ENCODE data around the gene NGF. TPM values are rescaled to one million over a fixed set of nuclear protein-coding genes. Genes with fewer than 3 reads are reported as not detected.

The NGF gene
- total RNA-seq, 2 experiments from 2014 or later = not detected

DNA sequence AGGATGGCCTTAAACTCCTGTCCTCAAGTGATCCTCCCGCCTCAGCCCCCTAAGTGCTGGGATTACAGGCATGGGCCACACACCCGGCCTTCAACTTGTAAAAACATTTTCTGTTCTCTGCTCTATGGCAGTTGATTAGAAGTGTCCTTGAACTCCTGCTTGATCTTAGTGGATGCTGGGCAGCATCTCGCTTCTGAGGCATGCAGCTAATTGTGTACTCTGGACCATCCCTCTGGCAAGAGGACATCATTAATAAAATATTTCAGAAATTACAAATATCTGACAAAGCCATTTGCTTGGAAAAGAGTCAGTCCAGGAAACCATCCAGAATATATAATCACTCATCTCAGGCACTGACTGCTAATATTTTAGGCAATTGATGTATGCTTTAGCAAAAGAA lies 8.1 kb downstream of the NGF start:
- no peaks in the 10 kb centered on the region for H3K36me3 Mint-ChIP-seq (ENCODE audit: low read depth)
- CTCF ChIA-PET = no interaction called here
- H3K9me3 Mint-ChIP-seq = no peaks in the 10 kb centered on the region
- H3K4me3 Mint-ChIP-seq = no peak overlapping the region
- no peak for DNase-seq
- H3K27me3 Mint-ChIP-seq = peaks cover 4% of the 10 kb centered on the region
- H3K27ac Mint-ChIP-seq = no peak overlapping the region
- POLR2A ChIA-PET = no interaction called here
- no peaks in the 10 kb centered on the region for H3K4me1 Mint-ChIP-seq

DNA sequence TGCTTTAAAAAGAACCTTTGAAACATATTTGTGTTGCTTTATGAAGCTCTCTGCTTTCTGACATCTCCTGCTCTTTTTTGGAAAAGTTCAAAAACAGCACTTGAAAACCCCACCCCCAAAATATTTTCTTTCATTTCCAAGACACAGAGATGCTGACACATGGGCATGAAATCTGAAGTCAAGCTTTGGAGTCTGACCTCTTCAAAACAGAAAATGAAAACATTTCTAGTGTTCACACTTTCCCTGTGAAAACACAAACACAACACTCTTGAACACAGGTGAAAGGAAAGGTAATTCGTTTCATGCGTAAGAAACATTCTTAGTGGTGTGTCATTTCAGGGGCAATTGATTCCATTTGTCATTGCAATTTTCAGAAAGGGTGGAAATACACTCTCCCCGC lies 10.8 kb downstream of the NGF start:
- Mint-ChIP-seq H3K36me3 (ENCODE audit: low read depth) (no peaks in the 10 kb centered on the region), H3K27me3 (peaks cover 7% of the 10 kb centered on the region), H3K4me1 (no peaks in the 10 kb centered on the region), H3K9me3 (no peaks in the 10 kb centered on the region), H3K27ac (no peak overlapping the region), H3K4me3 (no peak overlapping the region)
- no peak for DNase-seq
- POLR2A ChIA-PET = no interaction called here
- CTCF ChIA-PET = no interaction called here

- no peaks in the 10 kb centered on the region for H3K9me3 Mint-ChIP-seq
- H3K36me3 Mint-ChIP-seq (ENCODE audit: low read depth) = no peaks in the 10 kb centered on the region
- ChIA-PET CTCF (no interaction called here), POLR2A (no interaction called here)
- peaks cover 7% of the 10 kb centered on the region for H3K27me3 Mint-ChIP-seq
- H3K4me1 Mint-ChIP-seq = no peaks in the 10 kb centered on the region
- DNase-seq = no peak
- H3K27ac Mint-ChIP-seq = no peak overlapping the region
- H3K4me3 Mint-ChIP-seq = no peak overlapping the region
Observed at GRCh38 chr1:115326419-115326818, 11.6 kb downstream of the NGF start.

DNA sequence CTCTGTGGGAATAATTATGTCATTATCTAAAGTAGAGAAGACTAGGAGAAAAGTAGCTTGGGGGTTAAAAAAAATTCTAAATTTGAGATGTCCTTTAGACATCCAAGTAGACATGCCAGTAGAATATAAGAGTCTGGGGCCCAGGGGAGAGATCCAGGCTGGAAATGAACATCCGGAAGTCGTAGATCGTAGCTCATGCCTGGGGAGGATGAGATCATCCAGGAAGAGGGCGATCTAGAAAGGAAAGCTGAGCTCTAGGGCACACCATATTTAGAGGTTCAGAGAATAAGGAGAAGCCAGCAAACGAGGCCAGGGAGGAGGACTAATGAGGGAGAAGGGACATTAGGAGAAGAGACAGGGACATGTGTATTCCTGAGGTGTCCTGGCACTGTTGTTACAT lies 12.2 kb downstream of the NGF start:
- ChIA-PET CTCF (no interaction called here), POLR2A (no interaction called here)
- Mint-ChIP-seq H3K9me3 (no peaks in the 10 kb centered on the region), H3K4me1 (no peaks in the 10 kb centered on the region), H3K36me3 (ENCODE audit: low read depth) (no peaks in the 10 kb centered on the region), H3K4me3 (no peak overlapping the region), H3K27ac (no peak overlapping the region), H3K27me3 (peaks cover 7% of the 10 kb centered on the region)
- DNase-seq = no peak

GRCh38 chr1:115324649-115325420 lies 13.2 kb downstream of the NGF start:
- ChIA-PET POLR2A (no interaction called here), CTCF (interaction anchor here (0.9 kb wide), 1 partner anchor 9 kb away, joined by 3 read pairs; no protein-coding TSS in a partner anchor)
- Mint-ChIP-seq H3K27ac (no peak overlapping the region), H3K36me3 (ENCODE audit: low read depth) (no peaks in the 10 kb centered on the region), H3K9me3 (no peaks in the 10 kb centered on the region), H3K27me3 (peaks cover 7% of the 10 kb centered on the region), H3K4me1 (no peaks in the 10 kb centered on the region), H3K4me3 (no peak overlapping the region)
- DNase-seq = no peak

DNA sequence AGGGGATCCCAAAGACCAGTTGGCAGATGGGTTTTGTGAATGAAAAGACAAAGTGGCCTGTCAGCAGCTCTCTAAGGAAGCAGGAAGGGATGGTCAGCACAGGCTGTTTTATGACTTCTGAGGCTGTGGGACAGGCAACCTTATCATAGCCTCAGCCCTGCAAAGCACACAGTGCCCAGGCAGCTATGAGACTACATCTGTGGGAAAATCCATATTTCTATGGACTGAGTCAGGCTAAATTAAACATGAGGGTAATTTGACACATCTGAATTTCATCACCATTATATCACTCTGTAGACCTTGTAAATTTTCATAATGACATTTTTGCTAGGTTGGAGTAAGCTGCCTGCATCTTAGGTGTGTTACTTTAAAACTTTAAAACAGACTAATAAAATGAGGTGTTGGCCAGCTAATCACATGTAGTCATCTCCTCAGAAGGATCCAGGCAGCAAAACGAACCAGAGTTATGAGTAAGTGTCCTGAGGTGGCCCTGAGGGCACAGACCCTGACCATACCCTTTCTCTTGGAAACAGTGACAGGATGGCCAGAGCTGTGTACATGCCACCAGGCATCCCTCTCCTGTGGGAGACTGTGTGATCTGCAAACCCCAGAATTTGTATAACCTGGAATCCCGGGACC lies 14.6 kb downstream of the NGF start:
- Mint-ChIP-seq H3K36me3 (ENCODE audit: low read depth) (no peaks in the 10 kb centered on the region), H3K9me3 (no peaks in the 10 kb centered on the region), H3K27ac (no peak overlapping the region), H3K27me3 (peaks cover 7% of the 10 kb centered on the region), H3K4me1 (no peaks in the 10 kb centered on the region), H3K4me3 (no peak overlapping the region)
- ChIA-PET POLR2A (no interaction called here), CTCF (no interaction called here)
- no peak for DNase-seq

DNA sequence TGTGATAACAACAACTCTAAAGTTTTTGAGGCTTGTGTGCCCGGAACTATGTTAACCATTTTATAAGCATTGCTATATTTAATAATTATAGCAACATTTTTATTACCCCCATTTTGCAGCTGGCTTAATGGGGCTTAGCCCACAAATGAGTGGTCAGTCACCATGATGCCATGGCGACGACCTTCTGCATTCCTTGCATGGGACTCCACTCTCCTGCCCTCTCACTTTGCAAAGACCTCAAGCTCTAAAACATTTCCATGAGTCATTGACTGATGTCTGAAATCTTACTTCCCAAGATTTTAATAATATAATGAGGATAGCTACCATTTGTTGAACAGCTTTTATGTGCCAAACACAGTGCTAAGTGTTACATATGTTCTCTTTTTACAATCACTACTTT lies 15.4 kb downstream of the NGF start:
- Mint-ChIP-seq H3K4me1 (no peaks in the 10 kb centered on the region), H3K27ac (no peak overlapping the region), H3K4me3 (no peak overlapping the region), H3K27me3 (peaks cover 7% of the 10 kb centered on the region), H3K9me3 (no peaks in the 10 kb centered on the region), H3K36me3 (ENCODE audit: low read depth) (no peaks in the 10 kb centered on the region)
- CTCF ChIA-PET = no interaction called here
- POLR2A ChIA-PET = no interaction called here
- no peak for DNase-seq

DNA sequence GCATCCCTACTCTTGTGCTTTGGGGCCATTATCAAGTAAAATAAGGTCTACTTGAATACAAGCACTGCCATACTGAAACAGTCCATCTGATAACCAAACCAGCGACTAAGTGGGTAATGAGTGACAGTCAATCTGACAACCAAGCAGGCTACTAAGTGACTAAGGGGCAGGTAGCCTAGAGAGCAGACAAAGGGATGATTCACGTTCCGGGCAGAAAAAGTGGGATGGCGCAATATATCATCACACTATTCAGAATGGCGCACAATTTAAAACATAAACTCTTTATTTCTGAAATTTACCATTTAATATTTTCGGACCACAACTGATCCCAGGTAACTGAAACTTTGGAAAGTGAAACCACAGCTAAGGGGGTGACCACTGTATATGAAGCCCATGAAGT lies 17.7 kb downstream of the NGF start:
- CTCF ChIA-PET = no interaction called here
- Mint-ChIP-seq H3K4me1 (no peaks in the 10 kb centered on the region), H3K9me3 (no peaks in the 10 kb centered on the region)

DNA sequence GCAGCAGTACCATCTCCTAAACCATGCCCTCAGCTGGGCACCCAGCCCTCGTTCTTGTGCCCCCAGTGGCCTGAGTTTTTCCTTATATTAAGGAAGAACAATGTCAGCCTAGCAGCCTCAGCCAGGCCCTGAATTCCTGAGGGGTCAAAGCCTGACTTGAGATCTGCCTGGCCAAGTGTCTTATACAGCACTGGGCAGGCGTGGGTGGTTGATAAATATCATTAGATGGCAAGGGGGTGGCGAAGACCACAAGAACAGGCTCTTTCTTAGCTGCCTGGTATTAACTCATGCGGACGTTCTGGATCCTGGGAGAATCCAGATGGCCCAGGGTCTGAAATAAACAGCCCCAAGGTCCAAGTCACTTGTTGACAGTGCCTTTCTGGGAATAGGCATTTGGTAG lies 18.3 kb downstream of the NGF start:
- POLR2A ChIA-PET = no interaction called here
- Mint-ChIP-seq H3K27ac (no peak overlapping the region), H3K36me3 (ENCODE audit: low read depth) (no peaks in the 10 kb centered on the region), H3K27me3 (peaks cover 2% of the 10 kb centered on the region), H3K4me1 (no peaks in the 10 kb centered on the region), H3K4me3 (no peak overlapping the region), H3K9me3 (no peaks in the 10 kb centered on the region)
- CTCF ChIA-PET = no interaction called here
- DNase-seq = no peak

More for the DNA sequence above, 17.7 kb downstream of the NGF start:
- Mint-ChIP-seq H3K4me3 (no peak overlapping the region), H3K27me3 (peaks cover 4% of the 10 kb centered on the region), H3K27ac (no peak overlapping the region), H3K36me3 (ENCODE audit: low read depth) (no peaks in the 10 kb centered on the region)
- DNase-seq = no peak
- POLR2A ChIA-PET = no interaction called here

DNA sequence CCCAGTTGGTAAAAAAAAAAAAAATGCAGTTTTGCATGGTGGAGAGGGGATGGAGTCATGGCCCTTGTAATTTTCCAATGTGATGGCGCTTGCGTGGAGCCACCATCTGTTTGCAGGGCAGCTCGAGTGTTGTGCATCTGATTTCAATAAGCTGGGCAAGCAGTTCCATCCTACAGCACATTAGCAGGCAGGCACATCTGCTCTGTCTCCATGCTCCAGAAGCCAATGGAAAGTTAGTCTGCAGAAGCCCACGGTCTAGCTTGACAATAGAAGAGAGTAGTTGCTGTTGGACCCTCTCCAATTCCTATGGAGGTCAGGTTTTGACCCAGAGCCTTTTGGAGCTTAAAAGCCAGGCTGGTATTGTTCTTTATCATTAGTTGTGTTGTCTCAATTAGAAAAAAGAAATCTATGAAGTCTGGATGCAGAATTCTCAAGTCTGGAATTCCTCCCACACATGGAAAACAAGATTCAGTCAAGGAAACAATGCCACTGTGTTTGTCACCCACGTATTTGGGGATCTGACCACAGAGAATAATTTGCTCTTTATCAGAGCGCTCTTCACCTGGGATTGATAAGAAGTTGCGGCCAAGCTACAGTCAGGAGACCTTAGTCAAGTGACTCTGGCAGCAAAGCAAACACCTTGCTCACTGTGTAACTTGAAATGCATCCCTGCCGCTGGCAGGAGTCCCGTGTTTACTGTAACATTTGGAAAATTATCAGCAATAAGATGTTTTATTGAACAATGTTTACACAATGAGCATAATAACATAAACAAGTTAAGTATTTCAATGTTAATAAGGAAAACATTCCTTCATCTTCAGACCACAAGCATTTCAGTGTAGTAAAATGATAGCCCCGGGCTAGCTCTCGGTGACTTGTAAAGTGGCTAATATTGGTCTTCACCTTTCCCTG lies 20.7 kb downstream of the NGF start:
- no peak overlapping the region for H3K27ac Mint-ChIP-seq
- H3K4me3 Mint-ChIP-seq = no peak overlapping the region
- CTCF ChIA-PET = interaction anchor here (0.6 kb wide), 1 partner anchor 135 kb away, joined by 5 read pairs; no protein-coding TSS in a partner anchor
- H3K27me3 Mint-ChIP-seq = no peaks in the 10 kb centered on the region
- H3K36me3 Mint-ChIP-seq (ENCODE audit: low read depth) = no peaks in the 10 kb centered on the region
- H3K4me1 Mint-ChIP-seq = no peaks in the 10 kb centered on the region
- DNase-seq = no peak
- POLR2A ChIA-PET = no interaction called here
- H3K9me3 Mint-ChIP-seq = no peaks in the 10 kb centered on the region

DNA sequence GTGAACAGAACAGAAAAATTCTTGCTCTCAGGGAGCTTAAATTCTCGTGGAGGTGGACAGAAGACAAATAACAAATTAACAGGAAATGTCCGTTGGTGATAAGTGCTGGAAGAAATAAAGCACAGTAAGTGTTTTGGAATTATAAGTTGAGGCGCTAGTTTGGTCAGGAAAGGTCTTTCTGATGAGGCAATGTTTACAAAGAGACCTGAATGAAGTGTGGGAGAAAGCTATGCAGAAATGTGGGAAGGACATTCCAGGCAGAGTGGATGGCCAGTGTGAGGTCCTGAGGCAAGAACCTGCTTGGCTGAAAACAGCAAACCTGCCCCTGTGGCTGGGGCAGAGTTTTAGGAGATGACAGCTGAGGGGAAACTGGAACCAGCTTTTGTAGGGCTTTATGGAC lies 23.3 kb downstream of the NGF start:
- ChIA-PET POLR2A (no interaction called here), CTCF (interaction anchor here (1.3 kb wide), 1 partner anchor 10 kb away, joined by 3 read pairs; no protein-coding TSS in a partner anchor)
- H3K4me1 Mint-ChIP-seq = no peaks in the 10 kb centered on the region
- no peak for DNase-seq
- H3K27ac Mint-ChIP-seq = no peak overlapping the region
- H3K4me3 Mint-ChIP-seq = no peak overlapping the region
- no peaks in the 10 kb centered on the region for H3K36me3 Mint-ChIP-seq (ENCODE audit: low read depth)
- no peaks in the 10 kb centered on the region for H3K9me3 Mint-ChIP-seq
- peaks cover 2% of the 10 kb centered on the region for H3K27me3 Mint-ChIP-seq

DNA sequence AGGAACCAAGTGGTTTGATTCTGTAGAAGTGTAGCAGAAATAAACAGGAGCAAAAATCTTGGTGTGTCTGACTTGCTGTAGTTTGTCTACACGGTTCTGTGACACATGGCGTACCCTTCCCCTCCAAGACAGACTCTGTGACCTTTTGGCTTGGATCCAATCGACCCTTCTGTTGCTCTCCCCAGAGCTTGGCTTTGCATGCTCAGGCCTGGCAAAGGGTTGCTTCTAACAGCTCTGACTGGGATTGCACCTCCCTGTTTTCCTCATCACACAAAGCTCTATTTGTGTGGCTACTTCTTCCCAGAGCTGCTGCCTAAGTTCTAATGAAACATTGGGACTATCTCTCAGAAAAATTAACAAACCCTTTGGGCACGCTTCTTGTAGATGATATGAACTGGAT lies 24.0 kb downstream of the NGF start:
- Mint-ChIP-seq H3K9me3 (no peaks in the 10 kb centered on the region), H3K4me1 (no peaks in the 10 kb centered on the region), H3K36me3 (ENCODE audit: low read depth) (no peaks in the 10 kb centered on the region), H3K4me3 (no peak overlapping the region), H3K27me3 (peaks cover 2% of the 10 kb centered on the region), H3K27ac (no peak overlapping the region)
- no peak for DNase-seq
- ChIA-PET CTCF (interaction anchor here (1.3 kb wide), 1 partner anchor 10 kb away, joined by 3 read pairs; no protein-coding TSS in a partner anchor), POLR2A (no interaction called here)

DNA sequence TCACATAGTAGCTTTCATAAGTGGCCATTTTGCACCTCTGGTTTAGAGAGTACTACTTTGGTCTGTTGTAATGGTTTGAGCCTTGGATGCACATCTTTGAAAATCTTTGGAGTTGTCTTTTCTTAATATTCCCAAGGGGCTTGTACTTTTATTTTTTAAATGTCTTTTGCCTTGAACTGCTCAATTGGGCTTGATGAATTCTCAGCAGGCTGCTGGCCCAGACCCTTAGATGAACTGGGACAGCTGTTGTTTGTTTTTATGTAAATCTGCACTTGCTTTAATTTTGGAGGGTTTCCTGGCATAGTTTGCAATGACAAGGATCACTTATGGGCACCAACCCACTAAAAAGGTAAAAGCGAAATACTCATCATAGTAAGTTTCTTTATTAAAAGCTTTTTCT lies 24.9 kb downstream of the NGF start:
- Mint-ChIP-seq H3K36me3 (ENCODE audit: low read depth) (no peaks in the 10 kb centered on the region), H3K4me1 (no peaks in the 10 kb centered on the region), H3K27me3 (peaks cover 2% of the 10 kb centered on the region), H3K4me3 (no peak overlapping the region), H3K9me3 (no peaks in the 10 kb centered on the region), H3K27ac (no peak overlapping the region)
- DNase-seq = no peak
- CTCF ChIA-PET = no interaction called here
- POLR2A ChIA-PET = no interaction called here
